Glomerular visceral epithelial cell (primary cell): ENCODE results near the gene FAM114A1.
"Not testable (repeated sequence)": the region's sequence is repeated elsewhere in the genome, so short reads cannot be mapped to it uniquely, and the experiment has no call there.

ENCODE experiments used
- DNase-seq: peaks from one replicate; pipeline ENCODE4 v3.0.0-alpha.2; 2016; ENCODE audit errors: extremely low spot score

Gene FAM114A1

GRCh38 chr4:38935391-38936073 is 67.9 kb downstream of the FAM114A1 start:
- no peak for DNase-seq

DNA sequence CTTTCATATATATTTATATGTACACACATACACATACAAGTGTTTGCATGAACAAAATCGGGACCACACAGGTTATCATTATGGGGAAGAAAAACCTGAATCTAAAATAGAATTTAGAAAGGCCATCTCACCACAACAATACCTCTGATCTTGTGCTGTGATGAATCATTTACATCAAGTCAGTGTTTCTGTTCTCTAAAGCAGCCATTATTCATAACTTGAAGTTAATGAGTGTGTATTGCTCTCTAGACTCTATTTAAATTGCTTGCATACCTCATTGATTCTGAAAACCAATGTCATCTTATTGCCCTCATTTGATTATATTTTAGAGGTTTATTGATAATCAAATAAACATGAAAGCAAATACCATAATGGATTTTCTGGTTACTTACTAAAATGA is 71.6 kb downstream of the FAM114A1 start:
- DNase-seq: no peak

DNA sequence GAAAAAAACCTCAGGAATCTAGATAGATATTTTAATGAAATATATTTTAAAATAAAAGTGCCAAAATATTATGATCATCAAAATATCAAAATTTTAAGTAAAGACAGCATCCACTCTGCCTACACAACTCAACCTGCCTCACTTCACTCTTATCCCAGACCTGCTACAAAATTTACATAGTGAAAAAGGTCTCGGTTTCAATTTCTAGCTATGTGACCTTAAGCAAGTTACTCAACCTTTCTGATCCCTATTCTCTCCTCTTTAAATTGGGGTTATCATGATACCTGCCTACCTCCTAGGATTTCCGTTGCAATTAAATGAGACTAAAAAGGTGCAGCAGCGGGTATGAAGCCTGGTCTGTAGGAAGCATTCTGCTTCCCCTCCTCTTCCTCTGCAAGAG is 72.9 kb downstream of the FAM114A1 start:
- no peak for DNase-seq

DNA sequence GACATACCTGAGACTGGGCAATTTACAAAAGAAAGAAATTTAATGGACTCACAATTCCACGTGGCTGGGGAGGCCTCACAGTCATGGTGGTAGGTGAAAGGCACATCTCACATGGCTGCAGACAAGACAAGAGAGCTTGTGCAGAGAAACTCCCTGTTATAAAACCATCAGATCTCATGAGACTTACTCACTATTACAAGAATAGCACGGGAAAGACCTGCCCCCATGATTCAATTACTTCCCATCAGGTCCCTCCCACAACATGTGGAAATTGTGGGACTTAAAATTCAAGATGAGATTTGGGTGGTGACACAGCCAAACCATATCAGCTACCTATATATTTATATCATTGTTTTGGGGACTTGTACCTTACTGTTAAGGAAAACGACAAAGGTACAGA is 74.3 kb downstream of the FAM114A1 start:
- DNase-seq: not testable (repeated sequence)

GRCh38 chr4:38943343-38943742 is 75.7 kb downstream of the FAM114A1 start:
- DNase-seq: no peak

GRCh38 chr4:38944440-38944839 is 76.8 kb downstream of the FAM114A1 start:
- no peak for DNase-seq

DNA sequence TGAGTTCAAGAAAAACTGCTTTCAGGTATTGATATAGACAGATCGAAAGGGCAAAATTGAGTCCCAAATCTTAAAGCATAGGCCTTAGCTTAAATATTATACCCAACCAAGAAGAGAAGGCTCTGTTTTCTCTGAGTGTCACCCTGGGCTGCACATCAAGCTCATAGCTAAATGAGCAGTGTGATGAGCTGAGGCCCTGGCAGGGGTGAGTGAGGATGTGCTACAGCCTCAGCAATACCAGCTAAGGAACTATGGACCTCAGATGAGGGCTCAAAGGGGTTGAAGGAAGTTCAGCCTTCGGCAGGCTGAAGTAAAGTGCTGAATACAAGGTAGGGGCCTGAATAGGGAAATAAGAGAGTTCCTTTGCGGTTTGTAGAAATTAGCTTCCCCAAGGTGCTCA is 79.3 kb downstream of the FAM114A1 start:
- DNase-seq: no peak

DNA sequence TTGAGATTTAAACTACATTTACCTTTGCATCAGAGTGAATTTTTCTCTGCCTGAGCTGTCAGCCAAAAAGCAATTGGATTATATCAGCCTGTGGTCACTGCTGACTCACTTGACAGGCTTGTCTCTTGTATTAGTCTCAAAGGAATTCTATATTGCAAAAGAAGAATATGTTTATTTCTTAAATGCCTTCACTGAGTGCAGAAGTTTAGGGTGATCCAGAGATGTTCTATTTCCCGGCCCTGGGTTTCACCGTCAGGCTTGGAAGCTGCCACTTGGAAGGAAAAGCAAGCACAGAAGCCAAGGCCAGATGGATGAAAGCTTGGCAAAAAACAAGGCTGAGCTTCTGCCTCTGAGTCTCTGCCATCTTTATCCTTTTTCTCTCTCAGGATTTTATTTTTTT is 80.9 kb downstream of the FAM114A1 start:
- peak; percentile 67 for DNase-seq

GRCh38 chr4:38949411-38950051 is 81.9 kb downstream of the FAM114A1 start:
- peak; percentile 26 for DNase-seq

DNA sequence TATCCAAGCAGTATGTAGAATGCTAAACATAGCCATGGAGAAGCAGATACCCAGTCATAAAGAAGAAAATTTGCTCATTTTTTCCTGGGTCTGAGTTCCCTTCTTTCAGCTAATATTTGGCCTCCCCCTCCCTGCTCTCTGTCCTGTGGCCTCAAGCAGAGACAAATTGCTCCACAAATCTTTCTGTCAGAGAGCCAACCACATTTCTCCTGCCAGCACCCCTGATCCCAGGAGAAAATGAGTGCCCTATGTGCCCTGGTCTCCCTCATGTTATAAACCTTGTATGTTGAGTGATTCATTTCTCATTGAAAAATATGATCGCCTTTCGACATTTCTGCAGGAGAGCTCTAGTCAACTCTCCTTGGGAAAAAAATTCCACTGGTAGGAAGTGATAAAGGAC is 82.6 kb downstream of the FAM114A1 start:
- DNase-seq: no peak

- no peak for DNase-seq
These were observed 83.1 kb downstream of the FAM114A1 start for GRCh38 chr4:38950734-38951133.

GRCh38 chr4:38951598-38951997 is 84.0 kb downstream of the FAM114A1 start:
- DNase-seq: no peak

GRCh38 chr4:38952017-38952416 is 84.4 kb downstream of the FAM114A1 start:
- no peak for DNase-seq

- DNase-seq: no peak
These were observed 87.1 kb downstream of the FAM114A1 start for GRCh38 chr4:38954727-38955126.

DNA sequence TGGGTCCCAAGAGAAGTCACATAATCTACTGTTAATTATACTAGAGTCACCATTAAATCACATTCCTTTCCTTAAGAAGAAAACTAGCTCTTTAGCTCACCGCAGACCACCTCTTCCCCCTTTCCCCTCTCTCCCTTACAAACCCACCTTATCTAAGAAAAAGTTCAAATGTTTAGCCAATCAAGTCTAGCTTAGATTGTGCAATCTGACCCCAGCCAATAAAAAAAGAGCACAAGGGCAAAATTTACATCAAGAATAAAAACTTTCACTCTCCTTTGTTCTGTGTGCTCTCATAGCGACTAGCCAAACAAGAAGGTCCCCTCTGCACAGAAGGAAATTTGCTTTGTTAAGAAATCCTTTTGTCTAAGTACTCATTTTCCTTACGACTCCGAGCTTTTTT is 88.4 kb downstream of the FAM114A1 start:
- DNase-seq: no peak

DNA sequence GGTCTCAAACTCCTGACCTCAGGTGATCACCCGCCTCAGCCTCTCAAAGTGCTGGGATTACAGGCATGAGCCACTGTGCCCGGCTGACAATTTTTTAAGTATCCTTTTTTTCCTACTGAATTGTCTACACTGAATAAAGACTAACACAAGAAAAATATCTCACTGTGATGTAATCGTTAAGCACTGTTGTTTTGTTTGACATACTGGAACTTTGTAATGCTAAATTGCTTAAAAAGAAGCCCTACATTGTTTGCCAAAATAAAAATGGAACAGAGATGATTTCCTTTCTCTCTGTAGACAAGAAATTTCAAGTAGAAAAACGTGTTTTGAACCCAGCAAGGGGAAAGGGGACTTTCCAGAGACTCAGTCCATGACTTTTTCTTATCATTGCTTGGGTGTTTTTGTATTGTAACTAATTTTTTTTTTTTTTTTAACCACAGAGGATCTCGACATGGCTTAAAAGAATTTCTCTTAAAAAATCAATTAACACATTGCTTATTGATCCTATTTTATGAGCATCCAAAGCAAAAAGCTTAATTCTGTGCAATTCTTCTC is 89.7 kb downstream of the FAM114A1 start:
- DNase-seq: no peak

GRCh38 chr4:38957893-38958292 is 90.3 kb downstream of the FAM114A1 start:
- no peak for DNase-seq

- DNase-seq: no peak
These were observed 91.0 kb downstream of the FAM114A1 start for GRCh38 chr4:38958453-38959190.

DNA sequence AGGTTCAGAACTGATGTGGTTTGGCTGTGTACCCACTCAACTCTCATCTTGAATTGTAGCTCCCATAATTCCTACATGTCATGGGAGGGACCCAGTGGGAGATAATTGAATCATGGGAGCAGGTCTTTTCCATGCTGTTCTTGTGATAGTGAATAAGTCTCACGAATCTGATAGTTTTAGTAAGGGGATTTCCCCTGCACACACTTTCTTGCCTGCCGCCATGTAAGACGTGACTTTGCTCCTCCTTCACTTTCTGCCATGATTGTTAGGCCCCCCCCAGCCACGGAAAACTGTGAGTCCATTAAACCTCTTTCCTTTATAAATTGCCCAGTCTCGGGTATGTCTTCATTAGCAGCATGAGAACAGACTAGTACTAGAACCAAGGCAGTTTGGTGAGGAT is 91.6 kb downstream of the FAM114A1 start:
- DNase-seq: not testable (repeated sequence)

DNA sequence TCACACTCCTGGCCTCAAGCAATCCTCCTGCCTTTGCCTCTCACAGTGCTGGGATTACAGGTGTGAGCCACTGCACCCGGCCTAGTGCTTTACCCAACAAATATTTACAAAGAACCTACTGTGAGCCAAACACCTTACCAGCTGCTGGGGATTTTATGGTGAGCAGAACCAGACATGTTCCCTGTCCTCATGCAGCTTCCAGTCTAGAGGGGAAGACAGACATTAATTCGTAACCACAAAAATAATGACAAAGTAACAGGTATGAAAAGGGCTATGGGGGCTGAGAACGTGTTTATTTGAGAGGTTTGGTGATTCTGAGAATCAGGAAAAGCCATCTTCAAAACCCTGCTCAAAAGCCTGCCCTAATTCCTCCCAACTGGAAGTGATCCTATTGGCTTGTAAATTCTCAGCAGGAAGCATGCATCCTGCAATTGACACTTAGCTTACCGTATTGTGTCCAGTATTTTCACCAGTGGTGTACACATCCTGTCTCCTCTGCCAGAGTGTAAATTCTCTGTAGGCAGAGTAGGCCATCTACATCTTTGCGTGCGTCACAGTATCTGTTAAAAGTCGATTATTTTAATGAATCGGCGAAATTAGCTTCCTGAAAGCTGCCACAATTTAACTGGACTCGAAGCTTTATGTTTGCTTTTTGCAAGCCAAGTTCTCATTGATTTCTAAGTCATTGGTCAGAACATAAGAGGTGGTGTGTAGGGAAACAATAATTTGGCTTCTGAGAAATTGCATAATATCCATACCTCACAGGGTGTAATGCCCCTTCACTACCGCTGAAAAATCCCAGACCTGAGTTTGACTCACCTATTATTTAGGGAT is 97.6 kb downstream of the FAM114A1 start:
- DNase-seq: no peak

GRCh38 chr4:38965866-38966265 is 98.3 kb downstream of the FAM114A1 start:
- no peak for DNase-seq
